Transverse colon (tissue), 4 donors: ENCODE results near the gene ZNF253.

ENCODE experiments used
- CTCF ChIP-seq, 5 experiments: fragments of 200-600 bp in 3 of 5; fragments of 450-650 bp in 2 of 5; sonication (generic) in 3 of 5; IDR thresholded peaks; 1 replicate in 2 of 5; 2 replicates in 3 of 5; pipeline ENCODE4 v1.5.1; 2016 to 2017; ENCODE audit warnings: antibody characterized with exemption in 5 of 5, inconsistent platforms in 3 of 5, mild to moderate bottlenecking in 2 of 5, moderate library complexity in 1 of 5
- POLR2A ChIP-seq: fragments of 450-650 bp; IDR thresholded peaks from one replicate; pipeline ENCODE4 v1.6.1; 2016; ENCODE audit warnings: antibody characterized with exemption, mild to moderate bottlenecking, moderate library complexity
- POLR2AphosphoS5 ChIP-seq, 3 donors: sonication (generic); formaldehyde crosslinking; IDR thresholded peaks; one replicate each; pipeline ENCODE4 v1.6.1; 2016; ENCODE audit warnings: antibody characterized with exemption in 3 of 3

GRCh38 chr19:19943848-19944582 is 78.3 kb downstream of the ZNF253 start:
- TF ChIP-seq CTCF (IDR thresholded peaks at IDR 0.05): no peak
- TF ChIP-seq POLR2AphosphoS5 (IDR thresholded peaks at IDR 0.05): no peak
- no peak for TF ChIP-seq POLR2A
